Psoas muscle (tissue), 8 donors: Measurements from ENCODE around the gene OR10V1. TPM values are rescaled to one million over a fixed set of nuclear protein-coding genes. Genes with fewer than 3 reads are reported as not detected.

Experiments used
- ATAC-seq, 4 donors: fragments of 200-7000 bp; cut with Tn5 transposase; one replicate each; pipeline ENCODE4 v1.9.1; 2020; ENCODE audit warnings: moderate library complexity in 3 of 4, mild to moderate bottlenecking in 2 of 4
- DNase-seq, 2 donors: peaks; one replicate each; pipeline ENCODE4 v3.0.0-alpha.2; 2020
- H3K27ac ChIP-seq: fragments of 200-600 bp; one replicate; pipeline ENCODE4 v1.8.0; 2022
- H3K27me3 ChIP-seq, 3 donors: fragments of 200-600 bp in 1 of 3; one replicate each; pipeline versions ENCODE4 v1.6.1 to v1.8.0; 2013 to 2022; ENCODE audit warnings: low read length in 2 of 3, mild to moderate bottlenecking in 2 of 3, moderate library complexity in 1 of 3; ENCODE audit not compliant: insufficient read depth in 3 of 3
- H3K36me3 ChIP-seq, 2 donors: fragments of 200-600 bp in 1 of 2; one replicate each; pipeline versions ENCODE4 v1.6.1 to v1.8.0; 2013 to 2022; ENCODE audit warnings: low read depth in 1 of 2, mild to moderate bottlenecking in 1 of 2, moderate library complexity in 1 of 2; ENCODE audit not compliant: insufficient read depth in 1 of 2
- H3K4me1 ChIP-seq: fragments of 200-600 bp; one replicate; pipeline ENCODE4 v1.8.0; 2022
- H3K4me3 ChIP-seq: fragments of 200-600 bp; one replicate; pipeline ENCODE4 v1.8.0; 2022; ENCODE audit warnings: mild to moderate bottlenecking
- H3K9me3 ChIP-seq: fragments of 200-600 bp; one replicate; pipeline ENCODE4 v1.8.0; 2022
- WGBS, 3 donors: extraction: QIAGEN DNeasy Blood & Tissue Kit; methylation state at CpG; one replicate each; pipeline versions ENCODE4 v1.1.6 to v1.1.7; 2013; 5-methylcytosine and 5-hydroxymethylcytosine counted together
- intact Hi-C, 2 donors: fragments of 100-400 bp; cut with DNase I; formaldehyde crosslinking; loops; one replicate each; pipeline versions ENCODE4 v1.11.0 to v1.14.2; 2022
- polyA plus RNA-seq, 3 donors: library from polyadenylated mRNA; stranded (reverse); fragments of 200-250 nt; gene quantifications; one replicate each; pipeline ENCODE4 v1.2.3, GENCODE V29; 2013
- total RNA-seq, 4 donors: library from RNA; stranded (reverse); fragmentation: NEBNext Ultra II Directional in 2 of 4; extraction: Animal tissue kit (Norgen Biotek cat#: 25700) in 2 of 4; gene quantifications; one replicate each; pipeline versions ENCODE4 v1.2.1 to v1.2.4, GENCODE V29; 2021 to 2023
- TF ChIP-seq, protein P1 (sequence below): fragments of 200-600 bp; IDR thresholded peaks from one replicate; pipeline ENCODE4 v1.8.0; 2022; ENCODE audit warnings: antibody characterized with exemption
- donor health status: healthy with polysubstance abuse.
- donor health status: DM: no; HTN: no; CAD: no; lungs with moderate emphysema.
- donor health status: Bipolar disorder and iron deficiency.
- donor health status: healthy.
- donor health status: DM: yes; HTN: yes; CAD: no.
- donor health status: DM: no; HTN: no; CAD: no.
- donor health status: DM: no; HTN: no; CAD: no.
- donor health status: DM: yes; HTN: yes; CAD: no.

The OR10V1 gene
- total and polyA plus RNA-seq, 7 donors = not detected

DNA sequence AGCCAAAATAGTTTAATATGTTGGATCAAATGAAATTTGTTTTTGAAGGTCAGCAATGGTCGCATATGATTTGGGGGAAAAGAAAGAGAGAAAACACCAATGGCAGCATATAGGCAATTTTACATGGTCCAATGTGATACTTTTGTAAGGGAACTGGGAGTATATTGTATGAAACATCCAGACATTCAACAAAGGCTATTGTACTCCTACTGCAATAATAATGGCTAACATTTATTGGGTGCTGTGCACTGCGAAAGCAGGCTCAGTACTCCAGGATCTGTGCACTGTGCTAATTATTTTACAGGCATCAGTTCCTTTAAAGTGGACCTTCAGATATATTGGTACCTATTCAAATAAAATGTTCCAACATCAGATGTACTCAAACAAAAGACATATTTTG, 5.9 kb upstream of the OR10V1 start:
- 78 to 92% (median 87%) methylated on average over 2 of the region's 2 CpGs for WGBS, 3 donors
- peaks cover 0 to 12% (median 3%) of the 10 kb centered on the region in 3 donors for H3K27me3 ChIP-seq
- no peaks in the 10 kb centered on the region for H3K36me3 ChIP-seq
- no peaks in the 10 kb centered on the region for H3K9me3 ChIP-seq
- H3K4me3 ChIP-seq = no peak overlapping the region
- no peak overlapping the region for H3K27ac ChIP-seq
- DNase-seq (no peak), ATAC-seq (no peak)
- H3K4me1 ChIP-seq = no peaks in the 10 kb centered on the region
- intact Hi-C loops = no loop called here
- TF ChIP-seq, protein P1, sequence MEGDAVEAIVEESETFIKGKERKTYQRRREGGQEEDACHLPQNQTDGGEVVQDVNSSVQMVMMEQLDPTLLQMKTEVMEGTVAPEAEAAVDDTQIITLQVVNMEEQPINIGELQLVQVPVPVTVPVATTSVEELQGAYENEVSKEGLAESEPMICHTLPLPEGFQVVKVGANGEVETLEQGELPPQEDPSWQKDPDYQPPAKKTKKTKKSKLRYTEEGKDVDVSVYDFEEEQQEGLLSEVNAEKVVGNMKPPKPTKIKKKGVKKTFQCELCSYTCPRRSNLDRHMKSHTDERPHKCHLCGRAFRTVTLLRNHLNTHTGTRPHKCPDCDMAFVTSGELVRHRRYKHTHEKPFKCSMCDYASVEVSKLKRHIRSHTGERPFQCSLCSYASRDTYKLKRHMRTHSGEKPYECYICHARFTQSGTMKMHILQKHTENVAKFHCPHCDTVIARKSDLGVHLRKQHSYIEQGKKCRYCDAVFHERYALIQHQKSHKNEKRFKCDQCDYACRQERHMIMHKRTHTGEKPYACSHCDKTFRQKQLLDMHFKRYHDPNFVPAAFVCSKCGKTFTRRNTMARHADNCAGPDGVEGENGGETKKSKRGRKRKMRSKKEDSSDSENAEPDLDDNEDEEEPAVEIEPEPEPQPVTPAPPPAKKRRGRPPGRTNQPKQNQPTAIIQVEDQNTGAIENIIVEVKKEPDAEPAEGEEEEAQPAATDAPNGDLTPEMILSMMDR = no peak

DNA sequence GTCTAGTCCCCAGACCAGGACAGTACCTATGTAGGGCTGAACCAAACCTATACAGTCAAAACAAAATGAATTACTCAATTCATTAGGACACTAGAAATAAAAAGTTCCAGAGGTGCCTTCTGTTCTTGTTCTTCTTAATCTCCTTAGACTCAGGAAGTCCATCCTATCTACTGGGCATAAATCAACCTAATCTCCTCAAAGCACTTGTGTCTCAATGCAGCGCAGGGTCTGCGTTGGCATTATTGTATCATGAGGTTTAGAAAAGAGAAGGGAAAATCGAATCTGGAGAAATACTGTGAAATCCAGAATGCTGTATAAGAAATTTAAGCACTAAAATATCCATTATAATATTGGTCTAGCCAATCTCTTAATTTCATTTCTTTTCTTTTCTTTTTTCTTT, 2.4 kb upstream of the OR10V1 start:
- 67 to 72% (median 67%) methylated on average over 3 of the region's 3 CpGs for WGBS, 3 donors
- no peak for DNase-seq
- intact Hi-C loops = no loop called here

DNA sequence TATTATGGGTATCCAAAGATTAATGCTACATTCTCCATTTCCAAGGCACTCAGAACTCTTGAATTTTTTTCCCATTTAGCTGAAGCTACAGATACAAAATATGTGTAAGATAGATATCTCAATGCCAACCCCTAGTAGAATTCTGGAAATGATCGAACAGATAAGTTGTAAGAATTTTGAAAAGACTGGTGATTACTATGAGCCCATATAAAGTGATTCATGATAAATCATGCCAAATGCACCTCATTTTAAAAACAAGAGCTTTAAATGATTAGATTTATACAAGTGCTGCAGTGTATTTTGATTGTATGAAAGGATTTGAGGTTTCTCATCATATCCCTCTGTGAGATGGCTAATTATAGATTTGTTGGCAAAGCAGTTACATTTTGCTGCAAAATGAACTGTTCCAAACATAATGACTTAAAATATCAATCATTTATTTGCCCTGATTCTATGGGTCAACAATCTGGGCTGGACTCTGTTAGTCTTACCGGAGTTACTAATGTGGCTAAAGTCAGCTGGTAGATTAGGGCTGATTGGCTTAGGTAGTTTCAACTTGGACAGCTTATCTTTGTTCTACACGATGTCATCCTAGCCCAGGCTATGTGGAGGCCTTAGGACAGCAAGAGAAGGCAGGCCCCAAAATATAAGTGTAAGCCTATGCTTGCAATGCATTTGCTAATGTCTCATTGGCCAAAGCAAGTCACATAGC, 3.4 kb downstream of the OR10V1 start:
- TF ChIP-seq, protein P1 = no peak
- H3K27me3 ChIP-seq = peaks cover 0 to 7% (median 0%) of the 10 kb centered on the region in 3 donors
- WGBS, 3 donors = 68 to 78% (median 75%) methylated on average over 3 of the region's 3 CpGs
- no peaks in the 10 kb centered on the region for H3K4me1 ChIP-seq
- no peak for ATAC-seq
- DNase-seq = no peak
- H3K9me3 ChIP-seq = no peaks in the 10 kb centered on the region
- no peak overlapping the region for H3K27ac ChIP-seq
- no peaks in the 10 kb centered on the region for H3K36me3 ChIP-seq
- no peak overlapping the region for H3K4me3 ChIP-seq
- intact Hi-C loops = no loop called here

More for the DNA sequence above, 2.4 kb upstream of the OR10V1 start:
- Histone ChIP-seq H3K4me1 (no peaks in the 10 kb centered on the region), H3K27ac (no peak overlapping the region), H3K27me3 (peaks cover 0 to 7% (median 0%) of the 10 kb centered on the region in 3 donors), H3K36me3 (no peaks in the 10 kb centered on the region), H3K4me3 (no peak overlapping the region), H3K9me3 (no peaks in the 10 kb centered on the region)
- TF ChIP-seq, protein P1 = no peak
- ATAC-seq = no peak

DNA sequence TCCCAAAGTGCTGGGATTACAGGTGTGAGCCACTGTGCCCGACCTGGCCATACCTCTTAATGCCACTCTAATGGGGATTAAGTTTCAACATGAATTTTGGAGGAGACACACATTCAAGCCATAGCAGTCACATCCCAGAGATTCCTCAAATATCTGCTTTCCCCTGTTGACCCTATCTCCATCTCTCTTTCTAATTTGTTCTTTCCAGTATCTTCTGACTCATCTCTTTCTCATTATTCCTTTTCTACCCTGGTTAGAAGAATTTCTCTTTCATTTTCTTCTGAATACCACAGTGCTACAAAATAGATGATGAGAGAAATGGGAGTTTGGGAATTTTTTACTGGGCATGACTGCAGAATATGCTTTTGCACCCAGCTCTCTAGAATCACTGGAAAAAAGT, 5.1 kb downstream of the OR10V1 start:
- Histone ChIP-seq H3K4me3 (no peak overlapping the region), H3K36me3 (no peaks in the 10 kb centered on the region), H3K4me1 (no peaks in the 10 kb centered on the region), H3K27me3 (no peaks in the 10 kb centered on the region), H3K9me3 (no peaks in the 10 kb centered on the region), H3K27ac (no peak overlapping the region)
- ATAC-seq = no peak
- intact Hi-C loops = no loop called here
- no peak for DNase-seq
- WGBS, 3 donors = 21 to 53% (median 34%) methylated on average over 1 of the region's 1 CpG
- TF ChIP-seq, protein P1 = no peak

DNA sequence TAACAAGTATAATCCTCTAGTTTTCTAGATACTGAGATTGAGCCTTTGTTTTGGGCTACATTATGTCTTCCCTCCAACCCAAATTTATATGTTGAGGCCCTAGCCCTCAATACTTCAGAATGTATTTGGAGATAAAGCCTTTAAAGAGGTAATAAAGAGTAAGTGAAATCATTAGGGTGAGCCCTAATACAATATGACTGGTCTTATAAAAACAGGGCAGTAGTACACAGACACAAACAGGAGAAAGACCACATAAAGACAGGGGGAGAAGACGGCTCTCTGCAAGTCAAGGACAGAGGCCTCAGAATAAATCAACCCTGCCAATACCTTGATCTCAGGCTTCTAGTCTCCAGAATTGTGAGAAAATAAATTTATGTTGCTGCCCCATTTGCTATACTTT, 6.3 kb downstream of the OR10V1 start:
- ATAC-seq = no peak
- Histone ChIP-seq H3K27ac (no peak overlapping the region), H3K4me3 (no peak overlapping the region), H3K27me3 (no peaks in the 10 kb centered on the region), H3K36me3 (no peaks in the 10 kb centered on the region), H3K4me1 (no peaks in the 10 kb centered on the region), H3K9me3 (no peaks in the 10 kb centered on the region)
- TF ChIP-seq, protein P1 = no peak
- WGBS, 3 donors = 67 to 81% (median 79%) methylated on average over 1 of the region's 1 CpG
- intact Hi-C loops = no loop called here
- DNase-seq = no peak
